HepG2 (cell line): Measurements from ENCODE around the gene DCTN4. TPM values are rescaled to one million over a fixed set of nuclear protein-coding genes. Genes with fewer than 3 reads are reported as not detected.

Experiments used
- AGO1 ChIP-seq: fragments of 200-400 bp; formaldehyde crosslinking; IDR thresholded peaks from 2 replicates; pipeline ENCODE4 v1.6.1; 2017; ENCODE audit warnings: mild to moderate bottlenecking, low read depth, low read length, moderate library complexity; ENCODE audit not compliant: poor library complexity, severe bottlenecking
- BORCS8-MEF2B ChIP-seq: sonication (generic); formaldehyde crosslinking; IDR thresholded peaks from 2 replicates; pipeline ENCODE4 v1.8.0; 2022; ENCODE audit warnings: mild to moderate bottlenecking, missing genetic modification reagents
- HDAC6 ChIP-seq: fragments of 200-600 bp; sonication (generic); IDR thresholded peaks from 2 replicates; pipeline ENCODE4 v1.7.0; 2017; ENCODE audit warnings: mild to moderate bottlenecking, antibody characterized with exemption, low read length, low read depth
- NFRKB ChIP-seq: fragments of 450-650 bp; IDR thresholded peaks from 2 replicates; pipeline ENCODE4 v1.6.1; 2017
- PCBP2 ChIP-seq: fragments of 200-400 bp; formaldehyde crosslinking; optimal IDR thresholded peaks from 2 replicates; pipeline ENCODE3; 2018; ENCODE audit warnings: low read length, low read depth; ENCODE audit not compliant: poor library complexity, severe bottlenecking
- RBM22 ChIP-seq: fragments of 200-400 bp; formaldehyde crosslinking; optimal IDR thresholded peaks from 2 replicates; pipeline ENCODE3; 2017; ENCODE audit warnings: mild to moderate bottlenecking, low read length, moderate library complexity
- SIN3A ChIP-seq: IDR thresholded peaks from 2 replicates; pipeline ENCODE4 v1.6.1; 2011; ENCODE audit warnings: low read depth, mild to moderate bottlenecking, control low read depth, low read length, borderline replicate concordance
- SP4 ChIP-seq: sonication (generic); formaldehyde crosslinking; IDR thresholded peaks from 2 replicates; pipeline ENCODE4 v1.8.1; 2023; ENCODE audit warnings: mild to moderate bottlenecking, missing genetic modification reagents
- STAG1 ChIP-seq: sonication (generic); formaldehyde crosslinking; IDR thresholded peaks from 2 replicates; pipeline ENCODE4 v1.4.0; 2020; ENCODE audit warnings: missing genetic modification reagents
- ZBTB3 ChIP-seq: sonication (generic); formaldehyde crosslinking; IDR thresholded peaks from 2 replicates; pipeline ENCODE4 v1.4.0; 2020; ENCODE audit warnings: low read depth, mild to moderate bottlenecking, moderate library complexity, missing genetic modification reagents, borderline replicate concordance
- ZNF136 ChIP-seq: sonication (generic); formaldehyde crosslinking; IDR thresholded peaks from 2 replicates; pipeline ENCODE4 v1.8.1; 2022; ENCODE audit warnings: low read depth, mild to moderate bottlenecking, moderate library complexity, missing genetic modification reagents
- ZNF720 ChIP-seq: sonication (generic); formaldehyde crosslinking; IDR thresholded peaks from 2 replicates; pipeline ENCODE4 v1.4.0; 2020; ENCODE audit warnings: missing genetic modification reagents
- polyA plus RNA-seq, 8 experiments: library from polyadenylated mRNA; depleted of rRNA in 3 of 8; stranded (reverse) in 7 of 8; unstranded in 1 of 8; fragments of >200 nt; fragmentation: Illumina TruSeq in 4 of 8; extraction: Trizol in 4 of 8; gene quantifications; 2 replicates each; pipeline versions ENCODE4 v1.2.1 to v1.2.3, GENCODE V29; 2011 to 2016; ENCODE audit warnings: low read depth in 4 of 8, missing spikeins in 1 of 8, mixed read lengths in 1 of 8; ENCODE audit not compliant: insufficient read depth in 1 of 8
- total RNA-seq, 5 experiments: library from RNA; depleted of rRNA; stranded (reverse); fragments of >200 nt; fragmentation: Illumina TruSeq; extraction: Trizol; gene quantifications; 2 replicates each; pipeline ENCODE4 v1.2.3, GENCODE V29; 2016; ENCODE audit warnings: low read depth in 1 of 5
- TF ChIP-seq, protein P1 (sequence below): sonication (generic); formaldehyde crosslinking; IDR thresholded peaks from 2 replicates; pipeline ENCODE4 v1.5.0; 2020; ENCODE audit warnings: mild to moderate bottlenecking, missing genetic modification reagents, borderline replicate concordance
- TF ChIP-seq, protein P2 (sequence below): sonication (generic); formaldehyde crosslinking; IDR thresholded peaks from 2 replicates; pipeline ENCODE4 v1.4.0; 2020; ENCODE audit warnings: missing genetic modification reagents, borderline replicate concordance
- TF ChIP-seq, protein P3 (sequence below): sonication (generic); formaldehyde crosslinking; conservative IDR thresholded peaks from 2 replicates; pipeline ENCODE4 v1.4.0; 2020; ENCODE audit warnings: missing genetic modification reagents
- TF ChIP-seq, protein P4 (sequence below): IDR thresholded peaks from 2 replicates; pipeline ENCODE4 v1.6.1; 2016; ENCODE audit warnings: low read depth, control low read depth

The DCTN4 gene
- total and polyA plus RNA-seq, 2 of the 13 experiments (the other 11 are each of a cell fraction or from before 2014, with no cell fraction given): 24.1 to 26.9 TPM

DNA sequence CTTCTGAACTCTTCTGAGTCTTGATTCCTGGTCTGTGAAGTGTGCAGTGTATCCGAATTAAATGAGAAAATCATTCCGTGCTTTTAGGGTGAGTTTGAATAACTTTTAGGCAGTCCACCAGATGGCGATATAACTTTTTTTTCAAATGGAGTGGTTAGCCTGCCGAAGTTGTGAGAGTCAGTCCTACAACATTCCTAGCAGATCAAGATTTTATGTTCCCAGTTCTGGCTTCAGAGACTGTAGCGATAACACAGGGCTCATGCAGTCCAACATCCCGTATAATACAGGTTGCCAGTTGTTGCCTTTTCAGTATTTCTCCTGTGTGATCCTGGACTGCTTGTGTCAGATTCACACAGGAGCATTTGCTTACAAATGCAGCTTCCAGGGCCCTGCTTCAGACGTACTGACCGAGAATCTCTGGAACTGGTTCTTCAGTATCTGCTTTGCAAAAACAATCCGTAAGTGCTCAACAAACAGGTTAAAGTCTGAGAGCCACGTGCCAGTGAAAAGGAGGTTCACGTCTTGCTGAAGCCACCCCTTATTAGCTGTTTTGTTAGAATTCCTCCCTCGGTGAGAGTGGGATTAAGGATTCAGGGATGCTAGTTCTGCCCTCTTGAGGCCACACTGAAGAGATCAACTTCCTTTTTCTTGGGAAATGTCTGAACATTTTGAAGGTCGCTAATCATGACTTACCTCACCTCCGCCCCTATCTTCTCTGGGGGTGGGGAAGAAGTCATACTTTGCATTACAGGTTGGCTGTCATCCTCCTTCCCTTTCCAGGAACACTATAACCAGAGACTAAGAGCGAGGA is 42.5 kb upstream of the DCTN4 start (continued):
- TF ChIP-seq, protein P1, sequence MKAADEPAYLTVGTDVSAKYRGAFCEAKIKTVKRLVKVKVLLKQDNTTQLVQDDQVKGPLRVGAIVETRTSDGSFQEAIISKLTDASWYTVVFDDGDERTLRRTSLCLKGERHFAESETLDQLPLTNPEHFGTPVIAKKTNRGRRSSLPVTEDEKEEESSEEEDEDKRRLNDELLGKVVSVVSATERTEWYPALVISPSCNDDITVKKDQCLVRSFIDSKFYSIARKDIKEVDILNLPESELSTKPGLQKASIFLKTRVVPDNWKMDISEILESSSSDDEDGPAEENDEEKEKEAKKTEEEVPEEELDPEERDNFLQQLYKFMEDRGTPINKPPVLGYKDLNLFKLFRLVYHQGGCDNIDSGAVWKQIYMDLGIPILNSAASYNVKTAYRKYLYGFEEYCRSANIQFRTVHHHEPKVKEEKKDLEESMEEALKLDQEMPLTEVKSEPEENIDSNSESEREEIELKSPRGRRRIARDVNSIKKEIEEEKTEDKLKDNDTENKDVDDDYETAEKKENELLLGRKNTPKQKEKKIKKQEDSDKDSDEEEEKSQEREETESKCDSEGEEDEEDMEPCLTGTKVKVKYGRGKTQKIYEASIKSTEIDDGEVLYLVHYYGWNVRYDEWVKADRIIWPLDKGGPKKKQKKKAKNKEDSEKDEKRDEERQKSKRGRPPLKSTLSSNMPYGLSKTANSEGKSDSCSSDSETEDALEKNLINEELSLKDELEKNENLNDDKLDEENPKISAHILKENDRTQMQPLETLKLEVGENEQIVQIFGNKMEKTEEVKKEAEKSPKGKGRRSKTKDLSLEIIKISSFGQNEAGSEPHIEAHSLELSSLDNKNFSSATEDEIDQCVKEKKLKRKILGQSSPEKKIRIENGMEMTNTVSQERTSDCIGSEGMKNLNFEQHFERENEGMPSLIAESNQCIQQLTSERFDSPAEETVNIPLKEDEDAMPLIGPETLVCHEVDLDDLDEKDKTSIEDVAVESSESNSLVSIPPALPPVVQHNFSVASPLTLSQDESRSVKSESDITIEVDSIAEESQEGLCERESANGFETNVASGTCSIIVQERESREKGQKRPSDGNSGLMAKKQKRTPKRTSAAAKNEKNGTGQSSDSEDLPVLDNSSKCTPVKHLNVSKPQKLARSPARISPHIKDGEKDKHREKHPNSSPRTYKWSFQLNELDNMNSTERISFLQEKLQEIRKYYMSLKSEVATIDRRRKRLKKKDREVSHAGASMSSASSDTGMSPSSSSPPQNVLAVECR (CRISPR knock-in tag): peak; percentile 40; the same call in 1 of the 2 replicates
- TF ChIP-seq STAG1 (CRISPR knock-in tag) (peak; percentile 57), AGO1 (no peak), PCBP2 (no peak), RBM22 (no peak), ZBTB3 (CRISPR knock-in tag) (no peak), BORCS8-MEF2B (no peak), SIN3A (no peak), SP4 (CRISPR knock-in tag) (0 out of 2 replicates have a peak, but pooled peaks have one; percentile 44), ZNF136 (no peak), ZNF720 (CRISPR knock-in tag) (no peak), HDAC6 (no peak), NFRKB (no peak)
- TF ChIP-seq, protein P2, sequence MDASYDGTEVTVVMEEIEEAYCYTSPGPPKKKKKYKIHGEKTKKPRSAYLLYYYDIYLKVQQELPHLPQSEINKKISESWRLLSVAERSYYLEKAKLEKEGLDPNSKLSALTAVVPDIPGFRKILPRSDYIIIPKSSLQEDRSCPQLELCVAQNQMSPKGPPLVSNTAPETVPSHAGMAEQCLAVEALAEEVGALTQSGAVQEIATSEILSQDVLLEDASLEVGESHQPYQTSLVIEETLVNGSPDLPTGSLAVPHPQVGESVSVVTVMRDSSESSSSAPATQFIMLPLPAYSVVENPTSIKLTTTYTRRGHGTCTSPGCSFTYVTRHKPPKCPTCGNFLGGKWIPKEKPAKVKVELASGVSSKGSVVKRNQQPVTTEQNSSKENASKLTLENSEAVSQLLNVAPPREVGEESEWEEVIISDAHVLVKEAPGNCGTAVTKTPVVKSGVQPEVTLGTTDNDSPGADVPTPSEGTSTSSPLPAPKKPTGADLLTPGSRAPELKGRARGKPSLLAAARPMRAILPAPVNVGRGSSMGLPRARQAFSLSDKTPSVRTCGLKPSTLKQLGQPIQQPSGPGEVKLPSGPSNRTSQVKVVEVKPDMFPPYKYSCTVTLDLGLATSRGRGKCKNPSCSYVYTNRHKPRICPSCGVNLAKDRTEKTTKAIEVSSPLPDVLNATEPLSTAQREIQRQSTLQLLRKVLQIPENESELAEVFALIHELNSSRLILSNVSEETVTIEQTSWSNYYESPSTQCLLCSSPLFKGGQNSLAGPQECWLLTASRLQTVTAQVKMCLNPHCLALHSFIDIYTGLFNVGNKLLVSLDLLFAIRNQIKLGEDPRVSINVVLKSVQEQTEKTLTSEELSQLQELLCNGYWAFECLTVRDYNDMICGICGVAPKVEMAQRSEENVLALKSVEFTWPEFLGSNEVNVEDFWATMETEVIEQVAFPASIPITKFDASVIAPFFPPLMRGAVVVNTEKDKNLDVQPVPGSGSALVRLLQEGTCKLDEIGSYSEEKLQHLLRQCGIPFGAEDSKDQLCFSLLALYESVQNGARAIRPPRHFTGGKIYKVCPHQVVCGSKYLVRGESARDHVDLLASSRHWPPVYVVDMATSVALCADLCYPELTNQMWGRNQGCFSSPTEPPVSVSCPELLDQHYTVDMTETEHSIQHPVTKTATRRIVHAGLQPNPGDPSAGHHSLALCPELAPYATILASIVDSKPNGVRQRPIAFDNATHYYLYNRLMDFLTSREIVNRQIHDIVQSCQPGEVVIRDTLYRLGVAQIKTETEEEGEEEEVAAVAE: no peak
- TF ChIP-seq, protein P3, sequence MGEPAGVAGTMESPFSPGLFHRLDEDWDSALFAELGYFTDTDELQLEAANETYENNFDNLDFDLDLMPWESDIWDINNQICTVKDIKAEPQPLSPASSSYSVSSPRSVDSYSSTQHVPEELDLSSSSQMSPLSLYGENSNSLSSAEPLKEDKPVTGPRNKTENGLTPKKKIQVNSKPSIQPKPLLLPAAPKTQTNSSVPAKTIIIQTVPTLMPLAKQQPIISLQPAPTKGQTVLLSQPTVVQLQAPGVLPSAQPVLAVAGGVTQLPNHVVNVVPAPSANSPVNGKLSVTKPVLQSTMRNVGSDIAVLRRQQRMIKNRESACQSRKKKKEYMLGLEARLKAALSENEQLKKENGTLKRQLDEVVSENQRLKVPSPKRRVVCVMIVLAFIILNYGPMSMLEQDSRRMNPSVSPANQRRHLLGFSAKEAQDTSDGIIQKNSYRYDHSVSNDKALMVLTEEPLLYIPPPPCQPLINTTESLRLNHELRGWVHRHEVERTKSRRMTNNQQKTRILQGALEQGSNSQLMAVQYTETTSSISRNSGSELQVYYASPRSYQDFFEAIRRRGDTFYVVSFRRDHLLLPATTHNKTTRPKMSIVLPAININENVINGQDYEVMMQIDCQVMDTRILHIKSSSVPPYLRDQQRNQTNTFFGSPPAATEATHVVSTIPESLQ (CRISPR knock-in tag): no peak
- TF ChIP-seq, protein P4, sequence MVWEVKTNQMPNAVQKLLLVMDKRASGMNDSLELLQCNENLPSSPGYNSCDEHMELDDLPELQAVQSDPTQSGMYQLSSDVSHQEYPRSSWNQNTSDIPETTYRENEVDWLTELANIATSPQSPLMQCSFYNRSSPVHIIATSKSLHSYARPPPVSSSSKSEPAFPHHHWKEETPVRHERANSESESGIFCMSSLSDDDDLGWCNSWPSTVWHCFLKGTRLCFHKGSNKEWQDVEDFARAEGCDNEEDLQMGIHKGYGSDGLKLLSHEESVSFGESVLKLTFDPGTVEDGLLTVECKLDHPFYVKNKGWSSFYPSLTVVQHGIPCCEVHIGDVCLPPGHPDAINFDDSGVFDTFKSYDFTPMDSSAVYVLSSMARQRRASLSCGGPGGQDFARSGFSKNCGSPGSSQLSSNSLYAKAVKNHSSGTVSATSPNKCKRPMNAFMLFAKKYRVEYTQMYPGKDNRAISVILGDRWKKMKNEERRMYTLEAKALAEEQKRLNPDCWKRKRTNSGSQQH (CRISPR knock-in tag): 0 out of 2 replicates have a peak, but pooled peaks have one; percentile 83
